Measurements from ENCODE around the gene SLC9A3.

SLC9A3 gene

GRCh38 chr5:440401-441201 is 83.6 kb downstream of the SLC9A3 start:
- DNase-seq: no peak

GRCh38 chr5:439636-440035 is 84.6 kb downstream of the SLC9A3 start:
- no peak for DNase-seq

- no peak for DNase-seq
These were observed 85.1 kb downstream of the SLC9A3 start for GRCh38 chr5:439181-439580.

GRCh38 chr5:438481-438981 is 85.7 kb downstream of the SLC9A3 start:
- no peak for DNase-seq

GRCh38 chr5:437281-437771 is 86.9 kb downstream of the SLC9A3 start:
- no peak for DNase-seq

- DNase-seq: no peak
These were observed 87.6 kb downstream of the SLC9A3 start for GRCh38 chr5:436641-436975.

GRCh38 chr5:435961-436640 is 88.1 kb downstream of the SLC9A3 start:
- DNase-seq: no peak

GRCh38 chr5:435156-435790 is 89.0 kb downstream of the SLC9A3 start:
- no peak for DNase-seq

GRCh38 chr5:434443-435146 is 89.7 kb downstream of the SLC9A3 start:
- no peak for DNase-seq

- no peak for DNase-seq
These were observed 90.4 kb downstream of the SLC9A3 start for GRCh38 chr5:433836-434235.

GRCh38 chr5:432928-433791 is 91.1 kb downstream of the SLC9A3 start:
- DNase-seq: no peak

GRCh38 chr5:432201-432927 is 91.9 kb downstream of the SLC9A3 start:
- DNase-seq: no peak

GRCh38 chr5:431711-432050 is 92.6 kb downstream of the SLC9A3 start:
- DNase-seq: no peak

- DNase-seq: peak; percentile 65 to 72
These were observed 93.1 kb downstream of the SLC9A3 start for GRCh38 chr5:431001-431710.

GRCh38 chr5:430214-430925 is 93.9 kb downstream of the SLC9A3 start:
- no peak for DNase-seq

- no peak for DNase-seq
These were observed 94.6 kb downstream of the SLC9A3 start for GRCh38 chr5:429453-430188.

GRCh38 chr5:428754-429452 is 95.3 kb downstream of the SLC9A3 start:
- DNase-seq: no peak

GRCh38 chr5:428219-428618 is 96.0 kb downstream of the SLC9A3 start:
- no peak for DNase-seq
